GM21717 (cell line): ENCODE measurements around the gene ACSF3.

Experiments used
- ATAC-seq: cut with Tn5 transposase; IDR thresholded peaks from one replicate; pipeline ENCODE4 v1.9.1; 2021; ENCODE audit warnings: mild to moderate bottlenecking, moderate library complexity; ENCODE audit not compliant: unreplicated experiment

The ACSF3 gene

GRCh38 chr16:89171216-89172170 lies 77.8 kb downstream of the ACSF3 start, which contains the start of gene CDH15:
Gene CDH15 (plus strand): TSS chr16:89171748. CDS start chr16:89171832, 84 bp downstream.
- ATAC-seq = peak; percentile 61

GRCh38 chr16:89172171-89172527 lies 78.5 kb downstream of the ACSF3 start:
- ATAC-seq = no peak

GRCh38 chr16:89172528-89173173 lies 79.0 kb downstream of the ACSF3 start:
- no peak for ATAC-seq

GRCh38 chr16:89173174-89173921 lies 79.7 kb downstream of the ACSF3 start:
- no peak for ATAC-seq

GRCh38 chr16:89174055-89174827 lies 80.6 kb downstream of the ACSF3 start:
- ATAC-seq = no peak

- no peak for ATAC-seq
These were observed 81.2 kb downstream of the ACSF3 start for GRCh38 chr16:89174877-89175276.

- ATAC-seq = no peak
These were observed 81.9 kb downstream of the ACSF3 start for GRCh38 chr16:89175280-89176146.

GRCh38 chr16:89176147-89176690 lies 82.6 kb downstream of the ACSF3 start:
- ATAC-seq = no peak

GRCh38 chr16:89176717-89177116 lies 83.1 kb downstream of the ACSF3 start:
- ATAC-seq = no peak

GRCh38 chr16:89177501-89177900 lies 83.8 kb downstream of the ACSF3 start:
- ATAC-seq = no peak

GRCh38 chr16:89178453-89179147 lies 84.9 kb downstream of the ACSF3 start:
- no peak for ATAC-seq

GRCh38 chr16:89179148-89179484 lies 85.5 kb downstream of the ACSF3 start:
- no peak for ATAC-seq

- no peak for ATAC-seq
These were observed 86.1 kb downstream of the ACSF3 start for GRCh38 chr16:89179656-89180315.

GRCh38 chr16:89183463-89183862 lies 89.8 kb downstream of the ACSF3 start:
- no peak for ATAC-seq

GRCh38 chr16:89183975-89184676 lies 90.5 kb downstream of the ACSF3 start:
- ATAC-seq = no peak

GRCh38 chr16:89184677-89184932 lies 91.0 kb downstream of the ACSF3 start:
- ATAC-seq = no peak

GRCh38 chr16:89184933-89185794 lies 91.5 kb downstream of the ACSF3 start:
- no peak for ATAC-seq
